ENCODE measurements around the gene BSCL2. TPM values are rescaled to one million over a fixed set of nuclear protein-coding genes. Genes with fewer than 3 reads are reported as not detected.

The BSCL2 gene
- total and polyA plus RNA-seq, 2 of the 13 experiments (the other 11 are each of a cell fraction or from before 2014, with no cell fraction given) = 19.5 to 21.1 TPM

DNA sequence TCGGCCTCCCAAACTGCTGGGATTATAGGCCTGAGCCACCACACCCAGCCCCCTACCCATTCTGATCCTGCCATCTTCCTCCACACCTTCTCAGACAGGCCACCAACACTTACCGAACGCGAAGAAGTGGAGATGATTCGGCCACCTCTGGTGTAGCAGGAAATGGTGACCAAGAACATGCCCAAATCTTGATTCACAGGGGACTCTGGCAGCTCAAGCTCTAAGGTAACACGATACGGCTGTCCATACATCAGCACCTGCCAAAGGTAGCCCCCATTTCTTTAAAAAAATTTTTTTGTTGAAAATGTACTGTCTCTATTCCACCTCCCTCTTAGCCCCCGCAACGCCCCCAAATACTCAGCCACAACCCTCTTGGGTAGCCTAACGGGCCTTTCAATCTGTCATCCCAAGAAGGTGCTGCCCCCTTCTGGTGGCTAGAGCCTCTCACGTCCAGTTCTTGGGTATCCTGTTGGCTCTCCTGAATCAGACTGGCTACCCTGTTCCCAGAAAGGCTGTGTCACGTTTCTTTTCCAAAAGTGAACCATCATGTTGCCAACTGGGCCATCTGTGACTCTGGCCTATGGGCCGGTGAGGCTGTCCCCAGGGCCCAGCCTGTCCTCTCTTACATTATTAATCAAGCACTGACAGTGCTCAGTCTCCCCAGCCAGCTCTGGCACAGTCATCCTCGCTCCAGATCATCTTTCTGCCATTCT, 12.6 kb downstream of the BSCL2 start (continued):
- TF ChIP-seq RAD21 (CRISPR knock-in tag; IDR thresholded peaks at IDR 0.05) (peak; percentile 56), RORA (CRISPR knock-in tag; IDR thresholded peaks at IDR 0.05) (no peak), ZNF775 (CRISPR knock-in tag; IDR thresholded peaks at IDR 0.05; ENCODE audit: borderline replicate concordance) (no peak), CTCF (CRISPR knock-in tag; IDR thresholded peaks at IDR 0.05) (peak; percentile 85), STAG1 (CRISPR knock-in tag; IDR thresholded peaks at IDR 0.05) (peak; percentile 72), ZNF224 (CRISPR knock-in tag; IDR thresholded peaks at IDR 0.05) (no peak), ZNF510 (CRISPR knock-in tag; IDR thresholded peaks at IDR 0.05; ENCODE audit: low read depth) (0 out of 2 replicates have a peak, but pooled peaks have one; percentile 30), RAD51 (IDR thresholded peaks at IDR 0.05; ENCODE audit: borderline replicate concordance) (no peak), AHDC1 (CRISPR knock-in tag; IDR thresholded peaks at IDR 0.05; ENCODE audit: borderline replicate concordance) (no peak), TBP (CRISPR knock-in tag; IDR thresholded peaks at IDR 0.05) (no peak), MEIS2 (CRISPR knock-in tag; IDR thresholded peaks at IDR 0.05) (no peak), HNF1A (IDR thresholded peaks at IDR 0.05; ENCODE audit: low read depth) (no peak), HNF1A (CRISPR knock-in tag; IDR thresholded peaks at IDR 0.05; ENCODE audit: borderline replicate concordance) (no peak), SP4 (CRISPR knock-in tag; IDR thresholded peaks at IDR 0.05) (no peak), ZBTB38 (CRISPR knock-in tag; IDR thresholded peaks at IDR 0.05) (0 out of 2 replicates have a peak, but pooled peaks have one; percentile 32)
- TF ChIP-seq, protein P1, sequence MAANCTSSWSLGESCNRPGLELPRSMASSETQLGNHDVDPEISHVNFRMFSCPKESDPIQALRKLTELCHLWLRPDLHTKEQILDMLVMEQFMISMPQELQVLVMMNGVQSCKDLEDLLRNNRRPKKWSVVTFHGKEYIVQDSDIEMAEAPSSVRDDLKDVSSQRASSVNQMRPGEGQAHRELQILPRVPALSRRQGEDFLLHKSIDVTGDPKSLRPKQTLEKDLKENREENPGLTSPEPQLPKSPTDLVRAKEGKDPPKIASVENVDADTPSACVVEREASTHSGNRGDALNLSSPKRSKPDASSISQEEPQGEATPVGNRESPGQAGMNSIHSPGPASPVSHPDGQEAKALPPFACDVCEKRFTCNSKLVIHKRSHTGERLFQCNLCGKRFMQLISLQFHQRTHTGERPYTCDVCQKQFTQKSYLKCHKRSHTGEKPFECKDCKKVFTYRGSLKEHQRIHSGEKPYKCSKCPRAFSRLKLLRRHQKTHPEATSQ (CRISPR knock-in tag; IDR thresholded peaks at IDR 0.05; ENCODE audit: borderline replicate concordance) = no peak

All from HepG2 (cell line).